ENCODE results near the gene RTEL1.
"Not testable (repeated sequence)": the region's sequence is repeated elsewhere in the genome, so short reads cannot be mapped to it uniquely, and the experiment has no call there.

Gene RTEL1

GRCh38 chr20:63653041-63653973 lies 4.8 kb upstream of the RTEL1 start, which contains the start of gene STMN3:
Gene STMN3 (minus strand): TSS chr20:63653424. CDS start chr20:63653345, 79 bp downstream.
- peak; percentile 92 for DNase-seq

GRCh38 chr20:63653974-63654668 lies 4.0 kb upstream of the RTEL1 start:
- no peak for DNase-seq

- DNase-seq, result no peak
Observed at GRCh38 chr20:63655249-63655648, 2.9 kb upstream of the RTEL1 start.

- DNase-seq, result no peak
Observed at GRCh38 chr20:63656451-63656850, 1.7 kb upstream of the RTEL1 start.

GRCh38 chr20:63657260-63657936 lies 714 bp upstream of the RTEL1 start:
- no peak for DNase-seq

- no peak for DNase-seq
Observed at GRCh38 chr20:63658749-63659187, 656 bp downstream of the RTEL1 start.

GRCh38 chr20:63659370-63659769 lies 1.3 kb downstream of the RTEL1 start:
- DNase-seq, result no peak

GRCh38 chr20:63660174-63660573 lies 2.1 kb downstream of the RTEL1 start:
- DNase-seq, result not testable (repeated sequence)

GRCh38 chr20:63660622-63661021 lies 2.5 kb downstream of the RTEL1 start:
- DNase-seq, result no peak

- DNase-seq, result no peak
Observed at GRCh38 chr20:63661108-63661507, 3.0 kb downstream of the RTEL1 start.

GRCh38 chr20:63661959-63662812 lies 4.1 kb downstream of the RTEL1 start:
- DNase-seq, result no peak

- no peak for DNase-seq
Observed at GRCh38 chr20:63662813-63663189, 4.7 kb downstream of the RTEL1 start.

- no peak for DNase-seq
Observed at GRCh38 chr20:63663332-63664066, 5.4 kb downstream of the RTEL1 start.

GRCh38 chr20:63664143-63664851 lies 6.2 kb downstream of the RTEL1 start:
- no peak for DNase-seq

- DNase-seq, result no peak
Observed at GRCh38 chr20:63664861-63665594, 6.9 kb downstream of the RTEL1 start.

GRCh38 chr20:63665708-63666107 lies 7.6 kb downstream of the RTEL1 start:
- DNase-seq, result no peak

GRCh38 chr20:63667858-63668257 lies 9.7 kb downstream of the RTEL1 start:
- no peak for DNase-seq

- no peak for DNase-seq
Observed at GRCh38 chr20:63668351-63668750, 10.2 kb downstream of the RTEL1 start.

- DNase-seq, result not testable (repeated sequence)
Observed at GRCh38 chr20:63671695-63672094, 13.6 kb downstream of the RTEL1 start.

- DNase-seq, result no peak
Observed at GRCh38 chr20:63672666-63673065, 14.6 kb downstream of the RTEL1 start.
